ENCODE data around the gene MDN1. TPM values are rescaled to one million over a fixed set of nuclear protein-coding genes. Genes with fewer than 3 reads are reported as not detected.

The MDN1 gene
- total RNA-seq, 1 donor from 2014 or later, result 74.6 TPM

- intact Hi-C loops (cut with micrococcal nuclease), result no loop called here
- Mint-ChIP-seq H3K27ac (no peak overlapping the region), H3K27me3 (ENCODE audit: insufficient read depth) (no peaks in the 10 kb centered on the region), H3K4me3 (no peak overlapping the region), H3K9me3 (no peaks in the 10 kb centered on the region), H3K36me3 (ENCODE audit: low read depth) (no peaks in the 10 kb centered on the region), H3K4me1 (ENCODE audit: low read depth) (peaks cover 7% of the 10 kb centered on the region)
- DNase-seq (ENCODE audit: low spot score), result no peak
These were observed 203.7 kb downstream of the MDN1 start for GRCh38 chr6:89615882-89616281.

DNA sequence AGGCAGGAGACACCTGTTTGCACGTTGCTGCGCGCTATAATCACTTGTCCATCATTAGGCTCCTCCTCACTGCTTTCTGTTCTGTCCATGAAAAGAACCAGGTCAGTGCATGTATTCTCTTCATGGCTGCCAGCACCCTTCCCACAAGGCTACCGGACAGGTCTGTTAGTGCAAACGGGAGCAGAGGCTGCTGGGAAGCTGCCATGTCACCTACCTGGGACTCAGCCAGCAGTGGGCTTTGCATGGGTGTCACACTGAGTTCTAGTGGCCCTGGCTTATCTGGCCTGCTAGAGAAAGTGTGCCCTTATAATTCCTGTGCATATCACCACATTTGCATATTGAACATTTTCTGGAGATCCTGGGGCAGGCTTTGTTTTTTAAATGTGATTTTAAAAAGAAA, 205.8 kb downstream of the MDN1 start:
- intact Hi-C loops (cut with micrococcal nuclease), result no loop called here
- Mint-ChIP-seq H3K36me3 (ENCODE audit: low read depth) (no peaks in the 10 kb centered on the region), H3K27me3 (ENCODE audit: insufficient read depth) (no peaks in the 10 kb centered on the region), H3K4me3 (no peak overlapping the region), H3K27ac (no peak overlapping the region), H3K4me1 (ENCODE audit: low read depth) (peaks cover 15% of the 10 kb centered on the region), H3K9me3 (no peaks in the 10 kb centered on the region)
- DNase-seq (ENCODE audit: low spot score), result no peak

- Mint-ChIP-seq H3K4me1 (ENCODE audit: low read depth) (peaks cover 15% of the 10 kb centered on the region), H3K9me3 (no peaks in the 10 kb centered on the region), H3K36me3 (ENCODE audit: low read depth) (no peaks in the 10 kb centered on the region), H3K27ac (no peak overlapping the region), H3K4me3 (no peak overlapping the region), H3K27me3 (ENCODE audit: insufficient read depth) (peaks cover under 1% of the 10 kb centered on the region)
- no peak for DNase-seq (ENCODE audit: low spot score)
- intact Hi-C loops (cut with micrococcal nuclease), result no loop called here
These were observed 207.5 kb downstream of the MDN1 start for GRCh38 chr6:89612121-89612520.

- H3K9me3 Mint-ChIP-seq, result no peaks in the 10 kb centered on the region
- intact Hi-C loops (cut with micrococcal nuclease), result no loop called here
- H3K4me1 Mint-ChIP-seq (ENCODE audit: low read depth), result peaks cover 15% of the 10 kb centered on the region
- DNase-seq (ENCODE audit: low spot score), result no peak
- no peak overlapping the region for H3K27ac Mint-ChIP-seq
- H3K36me3 Mint-ChIP-seq (ENCODE audit: low read depth), result no peaks in the 10 kb centered on the region
- no peak overlapping the region for H3K4me3 Mint-ChIP-seq
- peaks cover 2% of the 10 kb centered on the region for H3K27me3 Mint-ChIP-seq (ENCODE audit: insufficient read depth)
These were observed 207.9 kb downstream of the MDN1 start for GRCh38 chr6:89611666-89612065.

DNA sequence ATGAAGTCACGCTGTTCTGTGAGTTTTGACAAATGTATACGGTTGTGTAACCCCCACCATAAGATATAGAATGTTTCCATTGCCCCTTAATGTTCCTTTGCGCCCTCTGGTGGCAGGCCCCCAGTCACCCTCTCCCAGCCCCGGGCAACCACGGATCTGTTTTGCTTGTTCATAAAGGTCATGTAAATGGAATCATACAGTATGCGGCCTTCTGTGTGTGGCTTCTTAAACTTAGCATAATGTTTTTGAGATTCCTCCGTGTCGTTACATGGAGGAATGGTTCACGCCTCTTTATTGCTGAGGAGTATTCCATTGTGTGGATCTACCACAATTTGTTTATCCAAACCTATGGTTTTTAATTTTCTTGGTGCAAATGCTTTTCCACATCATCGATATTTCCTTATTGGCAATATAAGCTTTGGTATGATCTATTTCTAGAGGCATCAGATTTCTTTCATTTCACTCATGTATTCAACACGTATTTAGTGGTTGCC, 209.4 kb downstream of the MDN1 start:
- Mint-ChIP-seq H3K4me3 (no peak overlapping the region), H3K36me3 (ENCODE audit: low read depth) (no peaks in the 10 kb centered on the region), H3K4me1 (ENCODE audit: low read depth) (peaks cover 15% of the 10 kb centered on the region), H3K27ac (no peak overlapping the region), H3K27me3 (ENCODE audit: insufficient read depth) (peaks cover 2% of the 10 kb centered on the region), H3K9me3 (no peaks in the 10 kb centered on the region)
- intact Hi-C loops (cut with micrococcal nuclease), result loop anchor here (1.0 kb wide), 3 partner anchors 177 to 628 kb away; partner anchors contain the start of gene ANKRD6
- DNase-seq (ENCODE audit: low spot score), result peak; percentile 65

- no peaks in the 10 kb centered on the region for H3K36me3 Mint-ChIP-seq (ENCODE audit: low read depth)
These were observed 213.7 kb downstream of the MDN1 start for GRCh38 chr6:89605861-89606260.

DNA sequence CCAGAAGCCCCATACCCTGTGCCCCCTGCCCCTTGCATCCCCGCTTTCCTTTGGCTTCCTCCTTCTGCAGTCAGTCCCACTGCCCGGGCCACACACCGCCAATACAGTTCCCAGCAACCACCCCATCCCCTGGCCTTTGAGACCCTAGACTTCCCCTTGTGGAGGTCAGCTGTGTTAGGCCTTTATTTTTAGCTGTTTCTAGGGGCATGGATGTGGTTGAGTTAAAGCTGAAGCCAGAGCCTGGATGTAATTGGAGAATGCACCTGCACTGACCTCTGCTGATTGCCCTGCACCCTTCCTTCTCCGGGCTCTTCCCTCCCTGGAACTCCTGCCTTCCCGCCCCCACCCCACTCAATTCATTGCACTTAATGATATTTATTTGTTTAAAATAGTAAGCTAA, 214.9 kb downstream of the MDN1 start:
- Mint-ChIP-seq H3K4me1 (ENCODE audit: low read depth) (no peaks in the 10 kb centered on the region), H3K9me3 (no peaks in the 10 kb centered on the region), H3K36me3 (ENCODE audit: low read depth) (no peaks in the 10 kb centered on the region), H3K27me3 (ENCODE audit: insufficient read depth) (peaks cover 2% of the 10 kb centered on the region), H3K27ac (no peak overlapping the region), H3K4me3 (no peak overlapping the region)
- intact Hi-C loops (cut with micrococcal nuclease), result no loop called here
- no peak for DNase-seq (ENCODE audit: low spot score)

More at GRCh38 chr6:89605861-89606260, 213.7 kb downstream of the MDN1 start:
- Mint-ChIP-seq H3K27ac (no peak overlapping the region), H3K4me3 (no peak overlapping the region), H3K9me3 (no peaks in the 10 kb centered on the region), H3K27me3 (ENCODE audit: insufficient read depth) (peaks cover 2% of the 10 kb centered on the region), H3K4me1 (ENCODE audit: low read depth) (peaks cover 8% of the 10 kb centered on the region)
- DNase-seq (ENCODE audit: low spot score), result no peak
- intact Hi-C loops (cut with micrococcal nuclease), result no loop called here

DNA sequence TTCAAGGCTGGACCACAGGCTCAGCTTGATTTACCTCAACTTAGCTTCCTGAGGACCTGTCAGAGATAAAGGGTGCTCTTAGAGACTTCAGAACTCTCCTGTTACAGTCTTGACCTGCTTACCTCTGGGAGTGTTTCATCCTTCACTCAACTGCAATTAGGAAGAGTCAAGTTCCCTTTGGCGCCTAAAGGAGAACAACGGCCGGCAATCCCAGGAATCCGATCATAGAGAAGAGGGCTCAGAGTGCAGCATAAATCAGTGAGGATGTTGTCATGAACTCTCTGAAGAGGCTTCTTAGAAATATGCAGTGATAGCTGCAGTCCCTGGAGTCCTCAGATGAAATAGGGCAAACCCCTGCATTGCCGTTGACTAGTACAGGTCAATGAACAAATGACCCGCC, 217.4 kb downstream of the MDN1 start:
- intact Hi-C loops (cut with micrococcal nuclease), result no loop called here
- Mint-ChIP-seq H3K27me3 (ENCODE audit: insufficient read depth) (peaks cover 2% of the 10 kb centered on the region), H3K27ac (no peak overlapping the region), H3K9me3 (peaks cover 11% of the 10 kb centered on the region), H3K36me3 (ENCODE audit: low read depth) (peaks cover 3% of the 10 kb centered on the region), H3K4me3 (no peak overlapping the region), H3K4me1 (ENCODE audit: low read depth) (peaks cover 25% of the 10 kb centered on the region)
- DNase-seq (ENCODE audit: low spot score), result no peak

- intact Hi-C loops (cut with micrococcal nuclease), result loop anchor here (5.0 kb wide), 2 partner anchors 227 to 637 kb away; partner anchors contain the start of gene RNGTT
- peaks cover 20% of the 10 kb centered on the region for H3K36me3 Mint-ChIP-seq (ENCODE audit: low read depth)
- H3K4me3 Mint-ChIP-seq, result no peak overlapping the region
- no peaks in the 10 kb centered on the region for H3K27me3 Mint-ChIP-seq (ENCODE audit: insufficient read depth)
- H3K4me1 Mint-ChIP-seq (ENCODE audit: low read depth), result peaks cover 45% of the 10 kb centered on the region
- H3K27ac Mint-ChIP-seq, result no peak overlapping the region
- DNase-seq (ENCODE audit: low spot score), result no peak
- peaks cover 29% of the 10 kb centered on the region for H3K9me3 Mint-ChIP-seq
These were observed 219.9 kb downstream of the MDN1 start for GRCh38 chr6:89599727-89600126.

GRCh38 chr6:89597988-89598387, 221.6 kb downstream of the MDN1 start:
- peaks cover 45% of the 10 kb centered on the region for H3K4me1 Mint-ChIP-seq (ENCODE audit: low read depth)
- H3K27me3 Mint-ChIP-seq (ENCODE audit: insufficient read depth), result no peaks in the 10 kb centered on the region
- H3K4me3 Mint-ChIP-seq, result peak overlapping the region; percentile 12
- DNase-seq (ENCODE audit: low spot score), result no peak
- peaks cover 20% of the 10 kb centered on the region for H3K36me3 Mint-ChIP-seq (ENCODE audit: low read depth)
- peak overlapping the region; percentile 75 for H3K27ac Mint-ChIP-seq
- intact Hi-C loops (cut with micrococcal nuclease), result loop anchor here (5.0 kb wide), 2 partner anchors 226 to 636 kb away; partner anchors contain the start of gene RNGTT
- peaks cover 29% of the 10 kb centered on the region for H3K9me3 Mint-ChIP-seq

DNA sequence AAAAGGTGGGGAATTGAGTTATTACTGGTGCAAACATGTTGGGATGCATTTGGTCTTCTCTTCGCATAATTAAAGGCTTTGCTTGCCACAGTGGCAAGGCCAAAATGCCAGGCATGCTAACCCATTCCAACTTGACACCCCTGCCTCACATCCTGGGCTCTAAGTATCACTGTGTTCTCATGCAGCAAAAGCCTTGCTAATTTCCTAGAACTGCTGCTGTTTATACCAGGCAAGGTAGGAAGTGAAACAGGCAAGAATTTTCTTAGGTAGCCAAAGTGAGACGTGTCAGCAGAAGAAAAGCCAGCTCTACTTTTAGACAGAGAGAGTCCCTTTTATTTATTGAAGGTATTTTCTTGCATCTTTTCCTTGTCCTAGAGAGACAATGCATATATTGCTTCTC, 222.2 kb downstream of the MDN1 start:
- H3K27me3 Mint-ChIP-seq (ENCODE audit: insufficient read depth), result no peaks in the 10 kb centered on the region
- intact Hi-C loops (cut with micrococcal nuclease), result loop anchor here (5.0 kb wide), 2 partner anchors 225 to 635 kb away; partner anchors contain the start of gene RNGTT
- H3K36me3 Mint-ChIP-seq (ENCODE audit: low read depth), result peaks cover 20% of the 10 kb centered on the region
- peaks cover 29% of the 10 kb centered on the region for H3K9me3 Mint-ChIP-seq
- peak overlapping the region; percentile 68 for H3K27ac Mint-ChIP-seq
- no peak overlapping the region for H3K4me3 Mint-ChIP-seq
- no peak for DNase-seq (ENCODE audit: low spot score)
- H3K4me1 Mint-ChIP-seq (ENCODE audit: low read depth), result peaks cover 45% of the 10 kb centered on the region

- Mint-ChIP-seq H3K36me3 (ENCODE audit: low read depth) (peaks cover 20% of the 10 kb centered on the region), H3K27me3 (ENCODE audit: insufficient read depth) (no peaks in the 10 kb centered on the region), H3K4me3 (peak overlapping the region; percentile 19), H3K27ac (peak overlapping the region; percentile 90), H3K9me3 (peaks cover 29% of the 10 kb centered on the region), H3K4me1 (ENCODE audit: low read depth) (peaks cover 45% of the 10 kb centered on the region)
- no peak for DNase-seq (ENCODE audit: low spot score)
- intact Hi-C loops (cut with micrococcal nuclease), result loop anchor here (1.0 to 5.0 kb wide), 3 partner anchors 42 to 634 kb away; partner anchors contain the start of genes LYRM2 and RNGTT
These were observed 223.1 kb downstream of the MDN1 start for GRCh38 chr6:89596484-89596883.

DNA sequence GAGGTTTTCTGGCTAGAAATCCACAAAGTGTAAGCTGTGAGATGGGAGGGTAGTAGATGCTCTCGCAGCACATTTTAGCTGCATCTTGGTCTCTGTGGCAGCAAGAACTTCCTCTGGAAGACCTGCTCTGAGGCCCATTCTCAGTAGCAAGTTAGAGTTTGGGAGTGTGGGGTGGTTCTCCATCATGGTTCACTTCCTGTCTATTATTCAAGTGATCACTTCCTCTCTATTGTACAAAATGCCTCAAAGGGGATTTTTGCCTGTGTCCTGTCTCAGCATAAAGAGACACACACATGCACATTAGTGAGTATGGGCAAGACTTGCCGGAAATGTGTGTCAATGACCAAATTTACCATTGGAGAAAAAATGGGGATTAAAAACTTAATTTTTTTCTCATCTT, 223.5 kb downstream of the MDN1 start:
- H3K4me1 Mint-ChIP-seq (ENCODE audit: low read depth), result peaks cover 45% of the 10 kb centered on the region
- peaks cover 29% of the 10 kb centered on the region for H3K9me3 Mint-ChIP-seq
- H3K4me3 Mint-ChIP-seq, result peak overlapping the region; percentile 19
- DNase-seq (ENCODE audit: low spot score), result peak; percentile 17
- peaks cover 20% of the 10 kb centered on the region for H3K36me3 Mint-ChIP-seq (ENCODE audit: low read depth)
- H3K27me3 Mint-ChIP-seq (ENCODE audit: insufficient read depth), result no peaks in the 10 kb centered on the region
- H3K27ac Mint-ChIP-seq, result peak overlapping the region; percentile 90
- intact Hi-C loops (cut with micrococcal nuclease), result loop anchor here (1.0 to 5.0 kb wide), 3 partner anchors 42 to 634 kb away; partner anchors contain the start of genes LYRM2 and RNGTT
